ENCODE results near the gene UNC5B.

The UNC5B gene

GRCh38 chr10:71279590-71280170, 67.3 kb downstream of the UNC5B start:
- TF ChIP-seq ZFX (IDR thresholded peaks at IDR 0.05), result no peak
- TF ChIP-seq CTCF (conservative IDR thresholded peaks at IDR 0.05), result no peak
- H3K27ac ChIP-seq, result no peak overlapping the region

- TF ChIP-seq ZFX (IDR thresholded peaks at IDR 0.05) (no peak), CTCF (conservative IDR thresholded peaks at IDR 0.05) (no peak)
- no peak overlapping the region for H3K27ac ChIP-seq
Measured at GRCh38 chr10:71280216-71280615, 67.8 kb downstream of the UNC5B start.

- H3K27ac ChIP-seq, result no peak overlapping the region
- TF ChIP-seq CTCF (conservative IDR thresholded peaks at IDR 0.05) (no peak), ZFX (IDR thresholded peaks at IDR 0.05) (no peak)
Measured at GRCh38 chr10:71280825-71281224, 68.5 kb downstream of the UNC5B start.

- H3K27ac ChIP-seq, result no peak overlapping the region
- TF ChIP-seq ZFX (IDR thresholded peaks at IDR 0.05) (no peak), CTCF (conservative IDR thresholded peaks at IDR 0.05) (no peak)
Measured at GRCh38 chr10:71281646-71282322, 69.4 kb downstream of the UNC5B start.

- TF ChIP-seq ZFX (IDR thresholded peaks at IDR 0.05) (no peak), CTCF (conservative IDR thresholded peaks at IDR 0.05) (no peak)
- no peak overlapping the region for H3K27ac ChIP-seq
Measured at GRCh38 chr10:71282323-71282680, 69.9 kb downstream of the UNC5B start.

- no peak for TF ChIP-seq ZFX (IDR thresholded peaks at IDR 0.05)
- no peak for TF ChIP-seq CTCF (conservative IDR thresholded peaks at IDR 0.05)
- no peak overlapping the region for H3K27ac ChIP-seq
Measured at GRCh38 chr10:71283410-71283809, 71.0 kb downstream of the UNC5B start.

GRCh38 chr10:71283876-71284275, 71.5 kb downstream of the UNC5B start:
- no peak overlapping the region for H3K27ac ChIP-seq
- no peak for TF ChIP-seq ZFX (IDR thresholded peaks at IDR 0.05)
- TF ChIP-seq CTCF (conservative IDR thresholded peaks at IDR 0.05), result no peak
